Stimulated activated CD4-positive, alpha-beta T cell treated with anti-CD3 and anti-CD28 coated beads, Interleukin-15, amount 100 ng/mL, for 48 hours (primary cell): Measurements from ENCODE around the gene TEX47.

ENCODE experiments used
- DNase-seq, 2 donors: peaks; one replicate each; pipeline ENCODE4 v3.0.0-alpha.2; 2020; ENCODE audit warnings: low read depth in 2 of 2

TEX47 gene

DNA sequence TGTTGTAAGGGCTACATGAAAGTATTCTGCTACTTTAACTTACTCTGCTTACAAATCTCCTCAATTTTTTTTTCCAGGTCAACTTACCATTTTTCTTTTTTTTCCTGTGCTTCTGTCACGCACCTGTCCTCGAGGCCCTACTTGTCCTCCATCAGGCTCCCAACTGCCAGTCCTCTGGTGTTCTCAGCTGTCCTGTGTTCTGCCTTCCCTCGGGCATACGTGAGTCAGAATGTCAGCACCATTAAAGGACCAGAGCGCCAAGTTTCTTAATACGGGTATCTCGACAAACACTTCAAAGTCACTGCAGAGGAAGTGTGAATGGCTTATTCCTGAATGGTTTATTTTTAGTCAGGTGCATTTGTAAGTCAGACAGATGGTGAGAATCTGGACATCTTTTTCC lies at the start of gene TEX47:
TEX47 (minus strand) TSS at position 185 of the 400 bp plus-strand sequence. CDS start 795 bp downstream, outside the sequence.
- DNase-seq: no peak

DNA sequence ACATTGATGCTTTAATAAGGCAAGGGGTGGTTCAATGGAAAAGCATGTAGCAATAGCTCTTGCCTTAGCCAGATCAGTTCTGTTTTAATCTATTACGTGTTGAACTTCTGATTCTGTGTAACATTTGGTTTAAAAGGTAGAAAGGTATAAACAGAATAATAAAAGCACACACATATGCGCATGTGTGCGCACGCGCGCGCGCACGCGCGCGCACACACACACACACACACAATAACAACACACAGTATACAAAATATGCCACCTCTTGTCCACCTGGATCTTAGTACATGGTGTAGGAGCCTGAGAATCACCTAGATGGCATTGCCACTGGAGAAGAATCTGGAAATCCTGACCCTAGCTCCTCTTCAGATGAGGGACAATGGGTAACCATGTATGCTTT lies 49.6 kb upstream of the TEX47 start:
- no peak for DNase-seq

DNA sequence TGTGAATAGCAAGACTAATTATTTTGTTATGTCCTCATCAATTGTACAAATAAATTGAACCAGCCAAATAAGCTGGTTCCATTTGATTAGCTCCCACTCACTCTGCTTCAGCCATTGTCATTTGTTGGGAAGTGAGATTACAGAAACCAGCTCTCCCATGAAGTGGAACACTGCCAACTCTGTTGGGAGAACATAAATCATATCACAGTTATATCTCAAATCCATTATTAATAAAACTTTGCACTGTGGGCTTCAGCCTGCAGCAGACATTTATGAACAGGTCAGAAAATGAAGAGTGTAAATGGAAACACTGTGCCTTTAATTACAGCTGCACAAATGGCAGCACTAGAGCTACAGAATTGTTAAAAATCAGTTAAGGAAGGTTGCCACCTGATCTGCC lies 46.7 kb upstream of the TEX47 start:
- no peak for DNase-seq

DNA sequence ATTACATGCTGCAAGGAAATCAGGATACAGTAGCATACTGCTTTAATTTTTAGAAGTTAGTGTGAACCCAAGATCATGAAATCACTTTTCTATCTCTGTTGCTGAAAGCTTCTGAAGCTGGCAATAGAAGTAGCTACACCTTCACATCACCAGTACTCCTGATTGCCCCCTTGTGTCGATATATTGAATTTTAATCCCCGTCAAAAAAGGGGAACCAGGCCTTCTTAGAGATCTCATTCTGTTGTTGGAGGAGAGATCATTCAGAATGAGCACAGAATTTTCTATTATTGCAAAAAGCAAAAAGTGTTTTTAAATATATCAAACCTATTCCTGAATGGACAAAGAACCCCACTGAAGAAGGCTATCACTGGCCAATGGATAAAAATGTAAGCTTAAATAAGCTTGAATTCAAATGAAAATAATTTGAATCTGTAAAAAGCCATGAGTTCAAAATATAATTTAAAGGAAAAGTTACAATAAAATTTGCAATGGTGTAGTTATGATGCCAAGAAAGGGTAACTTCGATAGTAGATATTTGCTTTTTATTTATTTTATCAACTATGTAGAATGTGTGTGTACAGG lies 39.7 kb upstream of the TEX47 start:
- no peak for DNase-seq

DNA sequence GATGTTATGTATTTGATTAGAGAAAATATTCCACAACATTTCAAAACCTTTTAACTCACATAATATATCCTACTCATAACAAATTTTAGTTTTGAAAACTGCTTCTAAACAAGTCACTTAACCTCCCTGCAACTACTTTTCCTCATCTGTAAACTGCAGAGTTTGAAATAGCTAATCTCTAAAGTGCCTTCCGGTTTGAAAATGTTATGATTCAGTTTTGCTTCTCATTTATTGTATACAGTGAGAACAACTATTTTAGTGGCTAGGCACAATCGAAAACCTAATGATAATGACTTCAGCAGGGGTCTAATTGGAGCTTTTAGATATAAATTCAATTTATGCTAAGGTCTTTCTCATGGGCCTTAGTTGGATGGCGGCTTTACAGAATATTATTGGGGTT lies 30.7 kb upstream of the TEX47 start:
- no peak for DNase-seq

DNA sequence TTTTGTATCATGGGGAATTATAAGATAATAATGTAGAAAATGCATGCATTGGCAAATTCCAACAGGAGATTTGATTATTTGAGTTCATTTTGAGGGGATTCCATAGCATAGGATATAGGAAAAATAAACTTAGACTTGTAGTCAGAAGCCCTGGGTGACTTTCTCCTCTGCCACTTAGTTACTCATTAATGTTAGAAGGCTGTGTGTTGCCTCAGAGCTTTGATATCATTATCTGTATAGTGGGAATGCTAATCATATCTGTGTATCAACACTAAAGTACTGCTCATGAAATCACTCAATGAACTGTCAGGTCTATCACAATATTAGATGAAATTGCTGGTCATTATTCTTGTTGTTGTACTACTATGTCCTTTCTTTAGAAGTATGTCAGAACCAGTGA lies 23.0 kb upstream of the TEX47 start:
- no peak for DNase-seq

DNA sequence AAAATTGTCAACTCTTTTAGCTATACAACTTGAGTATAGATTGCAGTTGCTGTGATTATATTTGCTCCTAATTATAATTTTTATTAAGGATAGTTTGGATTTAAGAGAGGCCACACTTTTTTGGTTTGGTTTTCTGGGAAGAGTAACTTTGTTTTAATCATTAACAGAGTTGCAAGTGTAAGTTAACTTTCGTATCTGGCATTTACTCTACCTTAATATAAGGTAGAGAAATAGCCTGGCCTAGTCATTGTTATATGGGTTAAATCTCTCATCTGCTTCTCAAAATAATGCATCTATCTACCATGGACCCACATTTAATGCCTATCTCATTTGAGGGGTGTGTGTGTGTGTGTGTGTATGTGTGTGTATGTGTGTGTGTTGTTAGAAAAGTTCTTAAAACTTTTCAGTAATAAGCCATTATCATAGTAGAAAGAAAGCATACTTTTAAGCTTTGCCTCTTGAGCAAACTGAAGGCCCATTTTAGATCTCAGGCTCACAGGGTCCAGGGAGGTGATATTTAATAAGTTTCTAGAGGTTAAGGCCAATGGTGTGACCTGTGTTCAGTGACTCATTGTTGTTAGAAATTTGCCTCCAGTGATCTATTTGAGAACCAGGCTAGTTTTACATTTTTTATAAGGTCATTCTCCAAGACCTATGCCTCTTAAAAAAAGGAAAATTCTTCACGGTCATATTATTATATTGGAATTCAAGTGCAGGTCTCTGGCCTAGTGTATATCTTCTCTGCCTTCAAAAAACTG lies 10.9 kb upstream of the TEX47 start:
- DNase-seq: no peak

DNA sequence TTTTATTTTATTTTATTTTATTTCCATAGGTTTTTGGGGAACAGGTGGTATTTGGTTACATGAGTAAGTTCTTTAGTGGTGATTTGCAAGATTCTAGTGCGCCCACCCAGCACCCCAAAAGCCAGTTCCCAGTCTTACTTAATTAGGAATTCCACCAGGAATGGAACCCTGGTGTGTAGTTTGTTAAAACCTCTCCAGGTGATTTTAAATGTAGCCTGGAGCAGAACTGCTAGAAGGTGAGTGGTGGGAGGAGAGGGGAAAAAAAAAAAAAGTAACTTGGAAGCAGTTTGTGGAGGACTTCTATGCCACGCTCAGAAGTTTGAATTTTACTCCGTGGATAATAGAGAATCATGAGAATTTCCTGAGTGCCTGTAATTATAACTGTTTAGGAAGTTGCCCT lies 5.5 kb upstream of the TEX47 start:
- no peak for DNase-seq

DNA sequence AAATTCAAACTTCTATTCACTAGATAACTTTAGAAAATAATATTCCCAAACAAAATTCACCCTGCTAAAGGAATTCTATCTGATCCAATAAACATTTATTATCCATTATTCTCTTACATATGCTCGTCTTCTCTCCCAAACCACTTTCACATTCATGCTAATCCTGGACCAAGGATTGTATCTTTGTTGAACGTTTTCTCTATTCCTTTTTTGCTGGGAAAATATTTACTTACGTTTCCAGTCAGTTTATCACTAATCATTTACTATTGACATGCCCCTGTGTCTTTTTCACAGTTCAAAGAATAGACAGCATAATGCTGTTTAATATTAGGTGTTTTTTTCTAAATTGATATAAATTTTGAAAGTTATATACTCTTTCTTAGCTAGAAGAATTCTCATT lies 3.2 kb downstream of the TEX47 start:
- DNase-seq: no peak

DNA sequence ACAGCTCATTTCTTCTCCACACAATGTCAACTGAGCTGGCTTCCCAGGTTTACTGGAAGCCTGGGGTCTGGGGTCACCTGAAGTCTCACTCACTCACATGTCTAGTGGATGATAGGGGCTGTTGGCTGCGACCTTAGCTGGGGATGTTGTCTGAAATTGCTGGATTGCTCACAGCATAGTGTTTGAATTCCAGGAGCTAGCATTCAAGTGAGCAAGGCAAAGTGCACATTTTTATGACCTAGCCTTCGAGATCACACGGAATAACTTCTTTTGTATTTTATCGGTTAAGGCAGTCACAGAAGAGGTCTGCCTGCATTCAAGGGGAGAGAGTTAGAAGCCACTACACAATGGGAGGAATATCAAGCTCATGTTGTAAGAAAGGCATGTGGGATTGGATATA lies 3.6 kb downstream of the TEX47 start:
- DNase-seq: no peak

DNA sequence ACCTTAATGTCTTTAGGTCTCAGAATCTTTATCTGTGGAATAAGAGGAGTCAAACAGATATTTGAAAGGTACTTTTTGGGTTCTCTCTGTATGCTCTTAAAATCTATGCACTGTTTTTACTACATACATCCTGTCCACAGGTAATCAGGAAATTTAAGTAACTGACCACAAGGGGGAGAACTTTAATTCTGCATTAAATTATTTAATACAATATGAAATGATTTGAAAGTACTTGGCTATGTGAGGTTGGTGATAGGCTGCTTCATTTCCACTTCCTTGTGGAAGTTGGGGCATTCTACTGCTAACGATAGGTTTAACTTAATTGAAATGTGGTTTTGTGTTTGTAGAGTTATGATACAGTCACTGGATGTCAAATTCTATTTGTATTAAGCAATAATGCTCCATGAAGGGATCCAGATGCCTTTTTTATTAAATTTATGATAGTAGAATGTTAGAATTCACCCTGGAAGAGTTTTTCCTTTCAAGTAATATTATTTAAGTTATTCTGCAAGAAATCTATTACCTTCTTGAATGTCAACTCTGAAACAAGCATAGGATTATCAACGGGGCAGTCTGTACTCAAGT lies 6.0 kb downstream of the TEX47 start:
- DNase-seq: no peak

DNA sequence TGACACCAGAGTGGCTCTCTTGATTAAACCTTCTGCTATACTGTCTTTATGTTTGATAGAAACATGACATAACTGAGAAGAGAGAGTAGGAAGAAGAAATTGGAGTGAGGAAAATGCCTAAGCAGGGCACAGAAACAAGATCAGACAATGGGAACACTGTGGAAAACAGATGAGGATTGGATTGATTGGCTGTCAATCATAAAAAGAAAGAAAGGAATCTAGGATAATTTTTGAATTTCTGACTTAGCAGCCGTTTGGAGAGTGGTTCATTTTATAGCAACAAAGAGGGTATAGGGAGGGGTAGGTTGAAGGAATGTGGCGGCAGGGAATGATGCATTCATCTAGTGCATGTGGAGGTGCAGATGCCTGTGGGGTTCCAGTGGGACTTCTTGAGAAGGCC lies 7.8 kb downstream of the TEX47 start:
- DNase-seq: no peak

DNA sequence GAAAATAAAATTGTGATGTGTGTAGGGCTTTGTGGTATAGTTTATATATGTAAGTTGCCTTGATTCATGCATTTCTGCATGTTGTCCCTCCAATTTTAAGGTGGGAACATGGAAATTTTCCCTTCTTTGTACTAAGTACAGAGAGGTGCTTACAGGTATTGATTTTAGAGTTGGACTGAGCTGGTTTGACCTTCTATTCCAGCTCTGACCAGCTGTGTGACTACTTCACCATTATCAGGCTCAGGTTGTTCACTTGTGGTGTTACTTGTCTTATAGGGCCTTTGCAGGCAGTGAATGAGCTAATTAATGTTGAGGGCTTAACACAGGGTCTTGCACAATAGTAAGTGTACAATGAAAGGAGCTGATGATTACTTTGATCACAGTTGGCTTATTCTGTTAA lies 19.7 kb downstream of the TEX47 start:
- DNase-seq: no peak

DNA sequence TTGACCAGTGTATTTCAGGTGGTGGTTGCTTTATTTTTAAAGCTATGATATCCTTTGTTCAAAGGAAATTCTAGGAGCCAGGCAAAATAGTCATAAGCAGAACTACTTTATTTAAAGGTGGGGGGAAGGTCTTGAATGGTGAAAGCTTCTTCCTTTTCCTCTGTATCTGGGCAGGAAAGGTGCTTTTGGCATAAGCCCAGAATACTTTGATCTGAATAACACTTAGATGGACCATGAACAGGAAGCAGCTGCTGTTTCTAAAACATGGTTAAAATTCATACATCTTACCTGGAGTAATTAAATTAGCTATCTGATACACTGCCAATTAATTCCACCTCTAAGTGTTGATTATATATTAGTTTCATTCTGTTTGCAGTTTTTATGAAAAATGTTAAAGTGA lies 22.8 kb downstream of the TEX47 start:
- DNase-seq: no peak

DNA sequence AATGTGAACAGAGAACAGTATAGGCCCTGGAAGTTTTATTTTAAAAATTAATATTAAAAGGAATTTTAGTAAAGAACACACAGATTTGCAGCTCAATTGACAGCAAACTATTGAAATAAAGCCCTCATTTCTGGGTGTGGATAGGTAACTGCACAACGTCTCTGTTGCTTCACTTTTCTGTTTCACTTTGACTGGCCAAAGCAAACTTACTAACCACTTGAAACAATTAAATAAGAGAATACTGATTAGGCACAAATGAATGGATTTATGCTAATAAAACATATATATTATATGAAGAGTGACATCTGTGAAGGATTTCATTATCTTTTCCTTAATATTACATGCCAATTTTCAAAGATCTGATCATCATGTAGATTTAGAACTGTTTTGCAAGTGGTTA lies 24.1 kb downstream of the TEX47 start:
- no peak for DNase-seq

DNA sequence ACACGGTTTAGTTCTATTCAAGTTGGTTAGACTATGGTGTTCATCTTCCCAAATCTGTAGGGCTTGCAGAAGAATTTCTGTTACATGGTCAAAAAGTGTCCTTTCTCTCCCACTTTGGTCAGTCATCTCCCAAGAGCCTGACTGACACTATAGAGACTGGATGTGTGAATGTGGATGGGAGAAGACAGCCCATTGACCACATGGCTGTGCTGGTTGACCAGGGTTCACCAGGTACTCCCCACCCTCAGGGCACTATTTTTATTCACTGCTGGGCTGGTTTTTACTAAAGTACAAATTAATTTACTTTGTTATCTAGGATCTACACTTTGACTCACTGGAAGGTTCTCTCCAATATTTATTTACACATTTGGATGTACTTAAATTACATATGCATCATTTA lies 33.8 kb downstream of the TEX47 start:
- DNase-seq: no peak

DNA sequence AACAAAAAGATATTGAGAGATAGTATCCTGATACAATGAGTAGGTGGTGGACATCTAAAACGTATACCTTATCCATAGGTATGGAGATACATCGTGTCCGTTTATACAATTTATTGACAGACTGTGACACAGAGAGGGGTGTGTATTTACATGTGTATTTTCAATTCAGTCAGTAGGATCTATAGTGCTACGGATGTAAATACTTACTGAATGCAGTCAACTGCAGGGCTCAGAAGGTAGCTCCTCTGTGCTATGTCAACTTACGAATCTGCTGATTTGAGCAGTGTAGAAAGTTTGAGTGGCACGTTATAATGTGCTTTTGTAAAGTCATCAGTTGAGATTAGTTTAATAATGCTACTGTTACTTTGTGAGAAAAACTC lies 35.4 kb downstream of the TEX47 start:
- no peak for DNase-seq

DNA sequence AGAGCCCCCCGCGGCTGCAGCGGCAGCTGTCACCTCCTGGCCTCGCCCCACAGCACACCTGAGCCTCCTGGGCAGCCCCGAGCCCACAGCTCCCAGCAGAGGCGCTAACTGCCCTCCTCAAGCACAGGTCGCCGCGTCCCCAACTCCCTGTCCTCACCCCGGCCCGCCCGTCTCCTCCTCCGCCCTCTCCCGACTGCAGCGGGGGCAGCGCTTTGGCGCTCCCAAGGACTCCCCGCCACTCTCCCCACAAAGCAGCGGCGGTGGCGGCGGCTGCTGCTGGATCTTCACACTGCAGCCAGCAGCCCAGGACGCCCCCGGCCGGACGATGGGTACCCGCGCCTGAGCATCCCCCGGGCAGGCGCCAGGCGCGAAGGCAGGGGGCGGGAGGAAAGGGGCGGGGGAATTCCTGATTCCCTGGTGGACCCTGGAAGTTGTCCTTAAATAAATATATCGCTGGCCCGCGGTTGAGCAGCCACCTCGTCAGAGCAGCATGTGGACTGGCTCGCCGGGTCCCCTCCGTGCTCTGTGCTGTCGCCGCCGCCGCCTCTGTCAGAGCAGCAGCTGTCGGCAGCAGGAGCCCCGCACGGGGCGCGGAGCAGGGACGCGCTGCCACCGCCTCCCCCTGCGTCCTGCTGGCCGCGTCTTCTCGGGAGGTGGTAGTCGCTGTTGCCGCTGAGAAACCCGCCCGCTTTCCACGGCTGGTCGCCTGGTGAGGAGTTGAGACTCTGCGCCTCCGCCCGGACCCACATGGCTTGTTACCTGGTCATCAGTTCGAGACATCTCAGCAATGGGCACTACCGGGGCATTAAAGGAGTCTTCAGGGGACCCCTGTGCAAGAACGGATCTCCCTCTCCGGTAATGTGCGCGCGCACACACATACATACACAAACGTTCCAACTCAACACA lies 36.1 kb downstream of the TEX47 start, which contains the start of gene ZNF804B:
ZNF804B (plus strand) TSS at position 471 of the 906 bp plus-strand sequence; CDS start at position 748, 277 bp downstream.
- no peak for DNase-seq

DNA sequence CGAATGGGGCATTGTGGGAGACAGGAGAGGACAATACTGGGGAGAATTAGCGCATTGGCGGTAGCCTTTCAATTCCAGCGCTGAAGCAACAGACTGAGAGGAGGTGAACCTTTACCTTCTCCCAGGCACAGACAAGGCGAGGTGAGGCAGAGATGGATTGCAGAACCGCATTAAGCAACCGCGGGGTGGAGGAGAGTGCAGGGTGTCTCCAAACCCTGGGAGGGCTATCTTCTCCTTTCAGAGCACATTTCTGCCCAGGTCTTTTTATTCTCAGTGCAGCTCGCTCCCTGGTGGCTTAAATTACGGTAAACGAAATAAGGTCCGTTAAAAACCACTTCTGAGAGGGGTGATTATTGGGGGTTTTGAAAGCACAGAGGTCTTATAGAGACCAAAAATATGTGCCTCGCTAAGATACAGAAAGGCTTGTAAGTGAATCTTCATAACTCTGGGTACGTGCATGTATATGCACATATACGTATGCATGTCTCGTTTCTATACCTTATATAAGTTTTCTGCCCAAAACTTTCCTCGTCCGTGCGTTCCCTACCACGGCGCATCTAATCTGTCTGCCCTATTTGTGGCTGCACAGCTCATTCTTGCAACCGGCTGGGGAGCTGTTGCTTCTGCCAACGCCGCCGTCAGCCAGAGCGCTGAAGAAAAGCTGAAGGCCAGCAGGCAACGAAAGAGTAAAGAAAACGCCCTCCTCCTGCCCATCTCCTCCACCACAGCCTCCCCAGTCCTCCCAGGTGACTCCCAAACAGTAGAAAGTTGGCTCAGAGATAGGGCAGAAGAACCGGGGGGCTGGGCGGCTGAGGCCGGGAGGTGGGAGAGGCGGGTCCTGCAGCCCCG lies 36.9 kb downstream of the TEX47 start:
- DNase-seq: no peak

DNA sequence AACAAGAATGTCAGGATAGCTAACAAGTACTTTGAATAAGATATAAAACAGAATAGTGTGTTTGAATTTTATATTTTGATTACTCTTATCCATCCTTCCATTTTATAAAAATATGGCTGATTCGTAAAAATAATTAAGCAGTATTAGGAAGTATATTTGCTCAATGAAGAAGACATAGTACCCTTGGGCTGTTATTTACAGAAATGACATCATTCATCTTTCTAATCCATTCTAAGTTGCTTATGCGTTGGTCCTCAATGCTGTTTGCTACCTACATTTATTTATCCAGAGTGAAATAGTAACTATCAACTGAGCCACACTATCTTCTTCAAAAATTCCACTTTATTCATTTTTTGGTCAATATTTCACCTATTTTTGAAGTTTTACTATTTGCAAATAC lies 38.2 kb downstream of the TEX47 start:
- no peak for DNase-seq

DNA sequence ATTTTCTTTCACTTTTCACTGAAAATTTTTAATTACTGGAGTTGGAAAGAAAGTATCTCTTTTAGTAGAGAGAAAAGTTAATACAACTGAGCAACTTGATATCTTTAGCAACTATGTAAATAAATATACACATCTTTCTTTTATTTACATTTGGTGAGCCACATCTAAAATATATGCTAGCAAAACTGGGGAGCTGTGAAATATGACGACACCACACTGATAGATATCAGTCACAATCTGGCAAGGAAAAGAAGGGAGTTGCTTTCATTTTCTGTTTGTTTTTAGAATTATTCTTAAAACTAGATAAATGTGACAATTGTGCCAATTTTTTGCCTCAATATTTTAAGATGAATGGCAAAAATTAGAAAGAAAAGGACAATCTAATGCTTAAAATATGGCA lies 38.7 kb downstream of the TEX47 start:
- DNase-seq: no peak
